HepG2 (cell line): Measurements from ENCODE around the gene TUBA1C. TPM values are rescaled to one million over a fixed set of nuclear protein-coding genes. Genes with fewer than 3 reads are reported as not detected.

ENCODE experiments used
- E2F2 ChIP-seq: sonication (generic); formaldehyde crosslinking; IDR thresholded peaks from 2 replicates; pipeline ENCODE4 v1.4.0; 2020; ENCODE audit warnings: missing genetic modification reagents, borderline replicate concordance
- EP300 ChIP-seq, 3 experiments: sonication (generic) in 1 of 3; formaldehyde crosslinking in 1 of 3; IDR thresholded peaks; 2 replicates each; pipeline versions ENCODE4 v1.5.1 to v1.6.1; 2011 to 2020; ENCODE audit warnings: low read depth in 2 of 3, low read length in 2 of 3, borderline replicate concordance in 1 of 3, improper control_type of control experiment in 1 of 3, mild to moderate bottlenecking in 1 of 3, missing genetic modification reagents in 1 of 3, moderate library complexity in 1 of 3
- FOXK1 ChIP-seq: sonication (generic); formaldehyde crosslinking; IDR thresholded peaks from 2 replicates; pipeline ENCODE4 v1.4.0; 2020; ENCODE audit warnings: low read depth, missing genetic modification reagents, borderline replicate concordance
- HNRNPLL ChIP-seq: fragments of 200-400 bp; formaldehyde crosslinking; IDR thresholded peaks from 2 replicates; pipeline ENCODE4 v1.6.1; 2017; ENCODE audit warnings: mild to moderate bottlenecking, low read depth, low read length; ENCODE audit not compliant: poor library complexity, severe bottlenecking
- HOXA3 ChIP-seq: sonication (generic); formaldehyde crosslinking; IDR thresholded peaks from 2 replicates; pipeline ENCODE4 v1.5.0; 2020; ENCODE audit warnings: missing genetic modification reagents
- MAFK ChIP-seq, 2 experiments: IDR thresholded peaks in 1 of 2; conservative IDR thresholded peaks in 1 of 2; 2 replicates each; pipeline ENCODE4 v1.6.1; 2011; ENCODE audit warnings: improper control_type of control experiment in 2 of 2, low read length in 2 of 2
- NFIC ChIP-seq: IDR thresholded peaks from 2 replicates; pipeline ENCODE4 v1.6.1; 2012; ENCODE audit warnings: mild to moderate bottlenecking, low read length, inconsistent platforms
- PHF8 ChIP-seq: sonication (generic); formaldehyde crosslinking; IDR thresholded peaks from 2 replicates; pipeline ENCODE4 v1.5.0; 2020; ENCODE audit warnings: missing genetic modification reagents
- RELA ChIP-seq: sonication (generic); formaldehyde crosslinking; IDR thresholded peaks from 2 replicates; pipeline ENCODE4 v1.4.0; 2020; ENCODE audit warnings: missing genetic modification reagents
- SP1 ChIP-seq, 2 experiments: fragments of 450-650 bp in 1 of 2; sonication (generic) in 1 of 2; formaldehyde crosslinking in 1 of 2; IDR thresholded peaks; 2 replicates each; pipeline versions ENCODE4 v1.4.0 to v1.6.1; 2016 to 2020; ENCODE audit warnings: missing genetic modification reagents in 1 of 2
- YEATS2 ChIP-seq: sonication (generic); formaldehyde crosslinking; IDR thresholded peaks from 2 replicates; pipeline ENCODE4 v1.4.0; 2020; ENCODE audit warnings: missing genetic modification reagents, borderline replicate concordance
- YEATS4 ChIP-seq: sonication (generic); formaldehyde crosslinking; IDR thresholded peaks from 2 replicates; pipeline ENCODE4 v1.4.0; 2020; ENCODE audit warnings: missing genetic modification reagents, borderline replicate concordance
- ZBED4 ChIP-seq: sonication (generic); formaldehyde crosslinking; IDR thresholded peaks from 2 replicates; pipeline ENCODE4 v1.4.0; 2020; ENCODE audit warnings: missing genetic modification reagents, borderline replicate concordance
- ZBTB10 ChIP-seq: sonication (generic); formaldehyde crosslinking; IDR thresholded peaks from 2 replicates; pipeline ENCODE4 v1.4.0; 2020; ENCODE audit warnings: missing genetic modification reagents, borderline replicate concordance
- ZNF788 ChIP-seq: sonication (generic); formaldehyde crosslinking; IDR thresholded peaks from 2 replicates; pipeline ENCODE4 v1.5.0; 2020; ENCODE audit warnings: mild to moderate bottlenecking, missing genetic modification reagents, borderline replicate concordance
- ZSCAN21 ChIP-seq: sonication (generic); formaldehyde crosslinking; IDR thresholded peaks from 2 replicates; pipeline ENCODE4 v1.8.0; 2022; ENCODE audit warnings: mild to moderate bottlenecking, missing genetic modification reagents, moderate library complexity, borderline replicate concordance
- polyA plus RNA-seq, 8 experiments: library from polyadenylated mRNA; depleted of rRNA in 3 of 8; stranded (reverse) in 7 of 8; unstranded in 1 of 8; fragments of >200 nt; fragmentation: Illumina TruSeq in 4 of 8; extraction: Trizol in 4 of 8; gene quantifications; 2 replicates each; pipeline versions ENCODE4 v1.2.1 to v1.2.3, GENCODE V29; 2011 to 2016; ENCODE audit warnings: low read depth in 4 of 8, missing spikeins in 1 of 8, mixed read lengths in 1 of 8; ENCODE audit not compliant: insufficient read depth in 1 of 8
- total RNA-seq, 5 experiments: library from RNA; depleted of rRNA; stranded (reverse); fragments of >200 nt; fragmentation: Illumina TruSeq; extraction: Trizol; gene quantifications; 2 replicates each; pipeline ENCODE4 v1.2.3, GENCODE V29; 2016; ENCODE audit warnings: low read depth in 1 of 5
- TF ChIP-seq, protein P1 (sequence below): IDR thresholded peaks from 2 replicates; pipeline ENCODE4 v1.6.1; 2016; ENCODE audit warnings: low read depth, control low read depth

Gene TUBA1C
- total and polyA plus RNA-seq, 2 of the 13 experiments (the other 11 are each of a cell fraction or from before 2014, with no cell fraction given): 693 to 1,075 TPM

DNA sequence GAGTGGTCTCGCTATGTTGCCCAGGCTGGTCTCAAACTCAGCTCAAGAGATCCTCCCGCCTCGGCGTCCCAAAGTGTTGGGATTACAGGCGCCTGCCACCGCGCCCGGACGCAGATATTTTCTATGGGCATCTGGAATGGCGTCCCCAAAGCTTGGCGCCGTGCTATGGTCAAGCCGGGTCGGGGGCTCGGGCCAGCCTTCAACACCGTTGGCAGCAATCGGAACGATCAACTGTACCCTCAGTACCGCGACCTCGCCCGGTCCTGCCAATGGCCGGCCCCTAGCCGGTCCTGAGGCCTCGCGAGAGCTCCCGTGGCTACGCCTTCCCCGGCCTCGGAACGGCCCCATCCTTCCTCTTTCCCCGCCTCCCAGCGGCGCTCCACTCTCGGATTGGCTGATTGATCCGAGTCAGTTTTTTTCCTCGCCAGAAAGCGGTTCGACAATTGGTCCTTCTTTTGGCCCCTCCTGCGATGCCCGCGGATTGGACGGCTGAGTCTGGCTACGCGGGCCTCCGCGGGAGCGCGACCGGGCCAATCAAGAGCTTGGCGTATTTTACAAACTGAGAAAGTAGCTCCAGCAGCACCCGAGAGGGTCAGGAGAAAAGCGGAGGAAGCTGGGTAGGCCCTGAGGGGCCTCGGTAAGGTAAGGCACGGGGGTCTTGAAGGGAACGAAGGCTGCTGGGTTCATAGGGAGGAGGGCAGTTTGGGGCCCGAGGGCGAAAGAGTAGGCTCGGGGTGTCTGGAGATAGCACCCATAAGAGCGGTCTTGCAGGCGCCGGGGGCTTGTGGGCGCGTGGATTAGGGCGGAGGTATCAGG lies 58.0 kb downstream of the TUBA1C start, which contains the start of gene TROAP (continued):
- TF ChIP-seq EP300 (IDR thresholded peaks at IDR 0.05; ENCODE audit: low read depth in 2 of 2, low read length in 2 of 2) (no peak), EP300 (CRISPR knock-in tag; IDR thresholded peaks at IDR 0.05; ENCODE audit: borderline replicate concordance) (no peak), E2F2 (CRISPR knock-in tag) (0 out of 2 replicates have a peak, but pooled peaks have one; percentile 7), FOXK1 (peak; percentile 46; the same call in 1 of the 2 replicates), ZBTB10 (CRISPR knock-in tag) (0 out of 2 replicates have a peak, but pooled peaks have one; percentile 6), YEATS4 (CRISPR knock-in tag) (peak; percentile 51; the same call in 1 of the 2 replicates), ZNF788 (CRISPR knock-in tag) (no peak; the same call in 1 of the 2 replicates), YEATS2 (CRISPR knock-in tag) (peak; percentile 74; the same call in 1 of the 2 replicates), ZSCAN21 (CRISPR knock-in tag) (peak; percentile 47; the same call in 1 of the 2 replicates), RELA (CRISPR knock-in tag) (0 out of 2 replicates have a peak, but pooled peaks have one; percentile 21), ZBED4 (CRISPR knock-in tag) (peak; percentile 28; the same call in 1 of the 2 replicates), MAFK (conservative IDR thresholded peaks at IDR 0.05 in 1 of 2, IDR thresholded peaks at IDR 0.05 in 1 of 2; ENCODE audit: low read length in 2 of 2) (0 out of 4 replicates have a peak, but pooled peaks of 1 of the 2 experiments have one; percentile 1), NFIC (no peak), HOXA3 (CRISPR knock-in tag) (peak; percentile 49), HNRNPLL (peak; percentile 43), SP1 (IDR thresholded peaks at IDR 0.05) (no peak), SP1 (CRISPR knock-in tag; IDR thresholded peaks at IDR 0.05) (peak; percentile 66), PHF8 (peak; percentile 84)
- TF ChIP-seq, protein P1, sequence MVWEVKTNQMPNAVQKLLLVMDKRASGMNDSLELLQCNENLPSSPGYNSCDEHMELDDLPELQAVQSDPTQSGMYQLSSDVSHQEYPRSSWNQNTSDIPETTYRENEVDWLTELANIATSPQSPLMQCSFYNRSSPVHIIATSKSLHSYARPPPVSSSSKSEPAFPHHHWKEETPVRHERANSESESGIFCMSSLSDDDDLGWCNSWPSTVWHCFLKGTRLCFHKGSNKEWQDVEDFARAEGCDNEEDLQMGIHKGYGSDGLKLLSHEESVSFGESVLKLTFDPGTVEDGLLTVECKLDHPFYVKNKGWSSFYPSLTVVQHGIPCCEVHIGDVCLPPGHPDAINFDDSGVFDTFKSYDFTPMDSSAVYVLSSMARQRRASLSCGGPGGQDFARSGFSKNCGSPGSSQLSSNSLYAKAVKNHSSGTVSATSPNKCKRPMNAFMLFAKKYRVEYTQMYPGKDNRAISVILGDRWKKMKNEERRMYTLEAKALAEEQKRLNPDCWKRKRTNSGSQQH (CRISPR knock-in tag): peak; percentile 98
